K562 (cell line): ENCODE data around the gene ITGBL1. TPM values are rescaled to one million over a fixed set of nuclear protein-coding genes. Genes with fewer than 3 reads are reported as not detected.

Experiments used
- ATAC-seq: fragments of 200-7000 bp; cut with Tn5 transposase; 3 replicates; pipeline ENCODE4 v1.9.1; 2020; ENCODE audit warnings: moderate library complexity
- BruUV-seq: library from RNA; stranded (reverse); fragments of 400-500 nt; replicated peaks from 2 replicates; lab custom pipeline; 2021; lab: Mats Ljungman, UMichigan
- CTCF ChIA-PET: fragments of 300-600 bp; formaldehyde crosslinking; extraction: SDS; loops from one replicate; lab custom pipeline; 2021; ENCODE audit warnings: low intra/inter-chr PET ratio; lab: Yijun Ruan, JAX
- POLR2A ChIA-PET: fragments of 300-600, 350-650 bp; sonication (Branson Sonifier 250); formaldehyde crosslinking; extraction: SDS; loops from one replicate; lab custom pipeline; 2021; ENCODE audit warnings: antibody characterized with exemption, inconsistent platforms; lab: Yijun Ruan, JAX
- DNase-seq, 4 experiments: peaks; one replicate each; pipeline versions ENCODE4 v3.0.0 to v3.0.0-alpha.2; 2011 to 2018; ENCODE audit warnings: low spot score in 3 of 4, mixed read lengths in 3 of 4; ENCODE audit errors: extremely low read depth in 1 of 4
- FAIRE-seq: peaks from 2 replicates; lab custom pipeline; 2011; peaks lifted over from hg19 to GRCh38; lab: Jason Lieb, UNC
- H2AFZ ChIP-seq: 2 replicates; pipeline ENCODE4 v1.6.0; 2011; ENCODE audit warnings: low read depth, low read length, control low read depth, inconsistent platforms
- H3K27ac ChIP-seq: fragments of 200-600 bp; 3 replicates; pipeline ENCODE4 v1.8.0; 2011; ENCODE audit warnings: low read depth, mild to moderate bottlenecking, control low read depth, inconsistent platforms, low read length, moderate library complexity, mixed read lengths; ENCODE audit errors: extremely low read depth
- H3K27me3 ChIP-seq, 2 experiments: fragments of 300-600 bp in 1 of 2; 2 replicates in 1 of 2; 3 replicates in 1 of 2; pipeline versions ENCODE4 v1.6.0 to v1.8.0; 2011; ENCODE audit warnings: inconsistent platforms in 2 of 2, low read length in 2 of 2, mild to moderate bottlenecking in 1 of 2, mixed read lengths in 1 of 2, moderate library complexity in 1 of 2; ENCODE audit not compliant: control insufficient read depth in 2 of 2, insufficient read depth in 2 of 2
- H3K36me3 ChIP-seq: fragments of 300-600 bp; 3 replicates; pipeline ENCODE4 v1.8.0; 2011; ENCODE audit warnings: mild to moderate bottlenecking, low read length, inconsistent platforms; ENCODE audit not compliant: control insufficient read depth, insufficient read depth
- H3K4me1 ChIP-seq, 2 experiments: fragments of 200-600 bp in 1 of 2; replicated peaks in 1 of 2; 2 replicates in 1 of 2; 3 replicates in 1 of 2; pipeline versions ENCODE4 v1.5.1 to v1.8.0; 2011; ENCODE audit warnings: inconsistent platforms in 2 of 2, low read length in 2 of 2, mild to moderate bottlenecking in 1 of 2, mixed read lengths in 1 of 2, moderate library complexity in 1 of 2; ENCODE audit not compliant: control insufficient read depth in 2 of 2, insufficient read depth in 2 of 2
- H3K4me2 ChIP-seq: 2 replicates; pipeline ENCODE4 v1.6.1; 2011; ENCODE audit warnings: low read length, control low read depth, inconsistent platforms, mixed read lengths; ENCODE audit not compliant: insufficient read depth
- H3K4me3 ChIP-seq: fragments of 200-600 bp; sonication (generic), shearing (Covaris generic); 2 replicates; pipeline ENCODE4 v1.5.1; 2016; ENCODE audit warnings: control low read depth, inconsistent platforms
- H3K79me2 ChIP-seq: fragments of 200-600 bp; 3 replicates; pipeline ENCODE4 v1.8.0; 2011; ENCODE audit warnings: low read length, inconsistent platforms; ENCODE audit not compliant: control insufficient read depth, insufficient read depth
- H3K9ac ChIP-seq, 2 experiments: 2 replicates each; pipeline versions ENCODE4 v1.6.0 to v1.6.1; 2011; ENCODE audit warnings: low read depth in 2 of 2, low read length in 2 of 2, control low read depth in 1 of 2, inconsistent platforms in 1 of 2, mild to moderate bottlenecking in 1 of 2, mixed read lengths in 1 of 2; ENCODE audit not compliant: insufficient read depth in 1 of 2
- H3K9me1 ChIP-seq: one replicate; pipeline ENCODE4 v1.6.0; 2011; ENCODE audit warnings: inconsistent platforms, mild to moderate bottlenecking, low read length, moderate library complexity; ENCODE audit not compliant: control insufficient read depth, insufficient read depth
- H3K9me3 ChIP-seq: replicated peaks from 2 replicates; pipeline ENCODE4 v1.5.1; 2011; ENCODE audit warnings: low read depth, low read length, inconsistent platforms; ENCODE audit not compliant: control insufficient read depth, insufficient read depth
- H4K20me1 ChIP-seq: replicated peaks from 2 replicates; pipeline ENCODE4 v1.6.1; 2011; ENCODE audit warnings: low read length, inconsistent platforms, mixed read lengths; ENCODE audit not compliant: control insufficient read depth, insufficient read depth
- CBFA2T2 ChIP-seq: fragments of 450-650 bp; conservative IDR thresholded peaks from 2 replicates; pipeline ENCODE4 v1.6.1; 2017; ENCODE audit warnings: mild to moderate bottlenecking
- GTF3C2 ChIP-seq: IDR thresholded peaks from 3 replicates; pipeline ENCODE4 v1.6.1; 2011; ENCODE audit warnings: borderline replicate concordance, mild to moderate bottlenecking, moderate library complexity; ENCODE audit not compliant: insufficient read length; ENCODE audit errors: extremely low read depth
- KDM1A ChIP-seq, 2 experiments: fragments of 450-650 bp; IDR thresholded peaks; 2 replicates each; pipeline ENCODE4 v1.6.1; 2016; ENCODE audit warnings: mild to moderate bottlenecking in 2 of 2
- KLF13 ChIP-seq: fragments of 450-650 bp; IDR thresholded peaks from 2 replicates; pipeline ENCODE4 v1.6.1; 2016; ENCODE audit warnings: missing genetic modification characterization, low read depth, mild to moderate bottlenecking, missing compliant biosample characterization, moderate library complexity, borderline replicate concordance
- NR0B1 ChIP-seq: fragments of 450-650 bp; IDR thresholded peaks from one replicate; pipeline ENCODE4 v1.6.1; 2018; ENCODE audit warnings: mild to moderate bottlenecking, moderate library complexity; ENCODE audit not compliant: partially characterized antibody
- RUNX1 ChIP-seq: sonication (generic); IDR thresholded peaks from 2 replicates; pipeline ENCODE4 v1.6.1; 2016; ENCODE audit warnings: antibody characterized with exemption, low read depth
- SMARCE1 ChIP-seq: fragments of 450-650 bp; IDR thresholded peaks from 2 replicates; pipeline ENCODE4 v1.7.1; 2016; ENCODE audit warnings: mild to moderate bottlenecking
- VEZF1 ChIP-seq: fragments of 200-800 bp; sonication (Bioruptor generic); IDR thresholded peaks from 2 replicates; pipeline ENCODE4 v1.6.1; 2017; ENCODE audit warnings: missing genetic modification characterization, missing compliant biosample characterization
- ZNF23 ChIP-seq: fragments of 250-450 bp; sonication (Bioruptor Pico); IDR thresholded peaks from 2 replicates; pipeline ENCODE4 v1.4.0; 2020; ENCODE audit warnings: mild to moderate bottlenecking
- WGBS: fragments of 100-300 bp; shearing (Covaris generic); methylation state at CpG from one replicate; pipeline ENCODE4 v1.1.6; 2016; ENCODE audit warnings: low coverage, mixed read lengths; ENCODE audit not compliant: insufficient coverage; ENCODE audit errors: missing lambda C conversion rate; 5-methylcytosine and 5-hydroxymethylcytosine counted together
- in situ Hi-C: fragments of 300-500 bp; cut with MboI; formaldehyde crosslinking; loops from 4 replicates; pipeline ENCODE4 v1.15.0; 2018; ENCODE audit warnings: inconsistent platforms, mixed read lengths
- intact Hi-C: fragments of 100-400 bp; cut with micrococcal nuclease; formaldehyde crosslinking; loops from 2 replicates; pipeline ENCODE4 v1.14.2; 2022
- polyA plus RNA-seq, 8 experiments: library from polyadenylated mRNA; depleted of rRNA in 4 of 8; stranded (reverse) in 5 of 8; unstranded in 3 of 8; fragments of >200 nt; fragmentation: Nextera tagmentation in 2 of 8; fragmentation: Illumina TruSeq in 1 of 8; extraction: Ambion mirVana in 2 of 8; extraction: Trizol in 1 of 8; gene quantifications; 2 replicates each; pipeline versions ENCODE4 v1.2.1 to v1.2.3, GENCODE V29; 2011 to 2014; ENCODE audit warnings: inconsistent platforms in 1 of 8, missing spikeins in 1 of 8
- total RNA-seq, 7 experiments: library from RNA; depleted of rRNA in 6 of 7; stranded (reverse); fragments of >200 nt in 6 of 7; fragmentation: Illumina TruSeq in 2 of 7; extraction: Trizol in 2 of 7; gene quantifications; 2 replicates each; pipeline versions ENCODE4 v1.2.1 to v1.2.3, GENCODE V29; 2011 to 2021; ENCODE audit warnings: low replicate concordance in 1 of 7

Gene ITGBL1
- total and polyA plus RNA-seq, 9 of the 15 experiments (the other 6 are each of a cell fraction or from before 2014, with no cell fraction given) = 0.04 to 0.73 (median 0.32) TPM; not detected in 1

- no peaks in the 10 kb centered on the region for H3K4me1 ChIP-seq
- H3K9ac ChIP-seq = no peak overlapping the region
- no peak overlapping the region for H3K27ac ChIP-seq
- ChIA-PET POLR2A (no interaction called here), CTCF (no interaction called here)
- H3K36me3 ChIP-seq = no peaks in the 10 kb centered on the region
- H3K9me1 ChIP-seq = no peaks in the 10 kb centered on the region
- H3K79me2 ChIP-seq = no peaks in the 10 kb centered on the region
- H3K4me2 ChIP-seq = no peak overlapping the region
- intact Hi-C loops = no loop called here
- no TSS peak for BruUV-seq
- no peak overlapping the region for H2AFZ ChIP-seq
- TF ChIP-seq CBFA2T2 = no peak
- TF ChIP-seq KLF13 = no peak
- no peak for TF ChIP-seq GTF3C2
- no peak for TF ChIP-seq RUNX1
- TF ChIP-seq KDM1A (IDR thresholded peaks at IDR 0.05) = no peak
- no peak for TF ChIP-seq ZNF23 (CRISPR knock-in tag)
- no peak for TF ChIP-seq NR0B1
- no peak for TF ChIP-seq SMARCE1
- no peak for TF ChIP-seq VEZF1 (CRISPR knock-in tag)
- no peak for FAIRE-seq
- in situ Hi-C loops = no loop called here
- ATAC-seq = no peak
- 0% methylated on average over 2 of the region's 3 CpGs for WGBS
- no peaks in the 10 kb centered on the region for H4K20me1 ChIP-seq
- no peak overlapping the region for H3K4me3 ChIP-seq
- DNase-seq = no peak
- no peaks in the 10 kb centered on the region for H3K27me3 ChIP-seq
- H3K9me3 ChIP-seq = no peaks in the 10 kb centered on the region
Observed at GRCh38 chr13:101718496-101718895, 266.0 kb downstream of the ITGBL1 start.
